ENCODE results near the gene PPP1R1C. TPM values are rescaled to one million over a fixed set of nuclear protein-coding genes. Genes with fewer than 3 reads are reported as not detected.

PPP1R1C gene
- total RNA-seq, 1 donor from 2014 or later, result 5.8 TPM

DNA sequence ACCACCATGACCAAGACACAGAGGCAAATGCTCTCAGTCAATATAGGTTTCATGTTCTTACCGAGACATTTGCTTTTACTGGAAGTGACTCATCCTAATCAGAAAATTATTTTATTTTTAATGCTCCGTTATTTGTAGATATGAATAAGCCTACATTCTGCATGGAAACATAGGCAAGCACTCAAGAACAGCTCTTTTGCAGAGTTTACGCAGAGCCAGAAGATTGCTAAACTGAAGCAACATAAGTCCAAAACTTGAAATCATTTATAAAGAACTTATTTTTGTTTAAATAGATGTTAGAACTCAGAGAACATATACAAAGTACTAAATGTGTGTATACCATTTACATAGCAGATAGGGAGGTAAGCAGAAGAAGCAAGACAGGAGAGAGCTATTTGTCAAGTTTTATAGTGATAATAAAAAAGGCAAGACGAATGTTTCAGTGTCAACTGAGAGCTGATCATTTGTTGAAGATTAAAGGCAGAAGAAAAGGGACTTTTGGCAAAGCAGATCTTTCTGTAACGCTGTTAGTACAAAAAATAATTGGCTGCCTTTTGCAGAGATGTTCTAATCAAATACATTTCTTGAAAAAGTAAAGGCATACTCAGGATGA lies 12.4 kb upstream of the PPP1R1C start:
- H3K4me3 Mint-ChIP-seq, result no peak overlapping the region
- H3K9me3 Mint-ChIP-seq, result peaks cover 11% of the 10 kb centered on the region
- no peak for DNase-seq (ENCODE audit: low spot score in 2 of 2, unreplicated experiment in 2 of 2)
- H3K4me1 Mint-ChIP-seq, result peaks cover 7% of the 10 kb centered on the region
- H3K27me3 Mint-ChIP-seq (ENCODE audit: low read depth), result no peaks in the 10 kb centered on the region
- H3K36me3 Mint-ChIP-seq, result no peaks in the 10 kb centered on the region
- no peak overlapping the region for H3K27ac Mint-ChIP-seq
- TF ChIP-seq, protein P1, sequence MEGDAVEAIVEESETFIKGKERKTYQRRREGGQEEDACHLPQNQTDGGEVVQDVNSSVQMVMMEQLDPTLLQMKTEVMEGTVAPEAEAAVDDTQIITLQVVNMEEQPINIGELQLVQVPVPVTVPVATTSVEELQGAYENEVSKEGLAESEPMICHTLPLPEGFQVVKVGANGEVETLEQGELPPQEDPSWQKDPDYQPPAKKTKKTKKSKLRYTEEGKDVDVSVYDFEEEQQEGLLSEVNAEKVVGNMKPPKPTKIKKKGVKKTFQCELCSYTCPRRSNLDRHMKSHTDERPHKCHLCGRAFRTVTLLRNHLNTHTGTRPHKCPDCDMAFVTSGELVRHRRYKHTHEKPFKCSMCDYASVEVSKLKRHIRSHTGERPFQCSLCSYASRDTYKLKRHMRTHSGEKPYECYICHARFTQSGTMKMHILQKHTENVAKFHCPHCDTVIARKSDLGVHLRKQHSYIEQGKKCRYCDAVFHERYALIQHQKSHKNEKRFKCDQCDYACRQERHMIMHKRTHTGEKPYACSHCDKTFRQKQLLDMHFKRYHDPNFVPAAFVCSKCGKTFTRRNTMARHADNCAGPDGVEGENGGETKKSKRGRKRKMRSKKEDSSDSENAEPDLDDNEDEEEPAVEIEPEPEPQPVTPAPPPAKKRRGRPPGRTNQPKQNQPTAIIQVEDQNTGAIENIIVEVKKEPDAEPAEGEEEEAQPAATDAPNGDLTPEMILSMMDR (IDR thresholded peaks at IDR 0.05; ENCODE audit: unreplicated experiment), result no peak

DNA sequence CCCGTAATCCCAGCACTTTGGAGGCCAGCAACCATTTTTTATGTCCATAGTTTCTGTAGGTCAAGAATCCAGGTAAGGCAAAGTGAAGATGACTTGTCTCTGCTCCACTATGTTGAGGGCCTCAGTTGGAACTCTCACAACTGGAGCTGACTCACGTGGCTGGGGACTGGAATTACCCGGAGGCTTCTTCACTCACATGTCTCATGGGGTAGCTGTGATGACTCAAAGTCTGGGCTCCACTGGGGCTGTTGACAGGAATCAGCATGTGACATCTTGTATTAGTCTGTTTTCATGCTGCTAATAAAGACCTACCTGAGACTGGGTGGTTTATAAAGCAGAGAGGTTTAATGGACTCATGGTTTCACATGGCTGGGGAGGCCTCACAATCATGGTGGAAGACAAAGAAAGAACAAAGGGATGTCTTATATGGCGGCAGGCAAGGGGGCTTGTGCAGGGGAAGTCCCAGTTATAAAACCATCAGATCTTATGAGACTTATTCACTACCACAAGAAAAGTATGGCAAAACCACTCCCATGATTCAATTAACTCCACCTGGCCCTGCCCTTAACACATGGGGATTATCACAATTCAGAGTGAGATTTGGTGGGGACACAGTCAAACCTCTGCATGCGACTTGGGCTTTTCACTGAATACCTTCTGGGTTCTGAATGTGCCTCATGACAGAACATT lies 7.8 kb upstream of the PPP1R1C start:
- no peaks in the 10 kb centered on the region for H3K36me3 Mint-ChIP-seq
- DNase-seq (ENCODE audit: low spot score in 2 of 2, unreplicated experiment in 2 of 2), result no peak

GRCh38 chr2:181978351-181979150 lies 7.1 kb upstream of the PPP1R1C start:
- no peak for DNase-seq (ENCODE audit: low spot score in 2 of 2, unreplicated experiment in 2 of 2)
- TF ChIP-seq, protein P1 (IDR thresholded peaks at IDR 0.05; ENCODE audit: unreplicated experiment), result no peak
- H3K4me3 Mint-ChIP-seq, result no peak overlapping the region
- H3K36me3 Mint-ChIP-seq, result no peaks in the 10 kb centered on the region
- no peaks in the 10 kb centered on the region for H3K9me3 Mint-ChIP-seq
- H3K27me3 Mint-ChIP-seq (ENCODE audit: low read depth), result no peaks in the 10 kb centered on the region
- H3K27ac Mint-ChIP-seq, result no peak overlapping the region
- peaks cover 2% of the 10 kb centered on the region for H3K4me1 Mint-ChIP-seq

More for the DNA sequence above, 7.8 kb upstream of the PPP1R1C start:
- Mint-ChIP-seq H3K4me3 (no peak overlapping the region), H3K9me3 (no peaks in the 10 kb centered on the region), H3K4me1 (peaks cover 7% of the 10 kb centered on the region), H3K27me3 (ENCODE audit: low read depth) (no peaks in the 10 kb centered on the region), H3K27ac (no peak overlapping the region)
- TF ChIP-seq, protein P1 (IDR thresholded peaks at IDR 0.05; ENCODE audit: unreplicated experiment), result no peak

DNA sequence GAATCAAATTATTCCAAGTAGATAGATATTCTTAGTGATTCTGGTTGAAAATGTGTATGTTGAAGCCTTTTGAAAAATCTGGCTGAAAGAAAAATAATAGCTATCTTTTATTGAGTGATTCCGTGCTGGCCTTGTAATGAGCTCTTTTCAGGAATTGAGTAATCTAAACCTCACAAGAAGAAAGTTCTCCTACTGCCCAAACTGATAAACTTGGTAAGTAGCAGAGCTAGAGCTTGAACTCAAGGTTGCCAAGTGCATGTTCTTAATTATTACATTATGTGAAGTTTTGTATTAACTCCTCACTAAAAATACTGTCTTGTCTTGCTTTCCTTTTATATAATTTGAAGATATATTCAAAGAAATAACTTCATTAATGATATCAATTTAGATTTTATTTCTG lies 1.6 kb upstream of the PPP1R1C start:
- DNase-seq (ENCODE audit: low spot score in 2 of 2, unreplicated experiment in 2 of 2), result no peak
- no peak overlapping the region for H3K4me3 Mint-ChIP-seq
- H3K4me1 Mint-ChIP-seq, result no peaks in the 10 kb centered on the region
- no peaks in the 10 kb centered on the region for H3K9me3 Mint-ChIP-seq
- H3K36me3 Mint-ChIP-seq, result no peaks in the 10 kb centered on the region
- no peaks in the 10 kb centered on the region for H3K27me3 Mint-ChIP-seq (ENCODE audit: low read depth)
- TF ChIP-seq, protein P1 (IDR thresholded peaks at IDR 0.05; ENCODE audit: unreplicated experiment), result no peak
- no peak overlapping the region for H3K27ac Mint-ChIP-seq

- H3K36me3 Mint-ChIP-seq, result no peaks in the 10 kb centered on the region
- H3K4me3 Mint-ChIP-seq, result no peak overlapping the region
- no peak for DNase-seq (ENCODE audit: low spot score in 2 of 2, unreplicated experiment in 2 of 2)
- H3K9me3 Mint-ChIP-seq, result no peaks in the 10 kb centered on the region
- no peak overlapping the region for H3K27ac Mint-ChIP-seq
- H3K4me1 Mint-ChIP-seq, result no peaks in the 10 kb centered on the region
- no peaks in the 10 kb centered on the region for H3K27me3 Mint-ChIP-seq (ENCODE audit: low read depth)
- TF ChIP-seq, protein P1 (IDR thresholded peaks at IDR 0.05; ENCODE audit: unreplicated experiment), result no peak
Measured at GRCh38 chr2:181984814-181985631, 630 bp upstream of the PPP1R1C start.

Measured in mesothelial cell of epicardium (in vitro differentiated cells).